Smooth muscle cell (in vitro differentiated cells): ENCODE data around the gene ZNF695. TPM values are rescaled to one million over a fixed set of nuclear protein-coding genes. Genes with fewer than 3 reads are reported as not detected.

Source experiments
- DNase-seq: peaks from one replicate; lab custom pipeline; 2025; ENCODE audit not compliant: unreplicated experiment; lab: John Stamatoyannopoulos, UW
- H2AFZ ChIP-seq: fragments of 200-600 bp; sonication (generic); 2 replicates; pipeline ENCODE4 v1.6.0; 2016; ENCODE audit warnings: antibody characterized with exemption, low read depth, mild to moderate bottlenecking
- H3F3A ChIP-seq: fragments of 200-600 bp; sonication (generic); 2 replicates; pipeline ENCODE4 v1.6.0; 2017; ENCODE audit warnings: antibody characterized with exemption, low read depth
- H3K27ac ChIP-seq: fragments of 200-600 bp; sonication (generic); 2 replicates; pipeline ENCODE4 v1.5.1; 2016; ENCODE audit warnings: low read depth, mild to moderate bottlenecking
- H3K27me3 ChIP-seq: fragments of 200-600 bp; sonication (generic); 2 replicates; pipeline ENCODE4 v1.6.1; 2016; ENCODE audit warnings: low read depth, mild to moderate bottlenecking
- H3K36me3 ChIP-seq: fragments of 200-600 bp; sonication (generic); 2 replicates; pipeline ENCODE4 v1.5.1; 2016; ENCODE audit warnings: low read depth
- H3K4me1 ChIP-seq: fragments of 200-600 bp; sonication (generic); 2 replicates; pipeline ENCODE4 v1.5.1; 2016; ENCODE audit warnings: low read depth
- H3K4me2 ChIP-seq: fragments of 200-600 bp; sonication (generic); 2 replicates; pipeline ENCODE4 v1.6.0; 2016; ENCODE audit warnings: mild to moderate bottlenecking
- H3K4me3 ChIP-seq: fragments of 200-600 bp; sonication (generic); 2 replicates; pipeline ENCODE4 v1.5.1; 2016; ENCODE audit warnings: mild to moderate bottlenecking
- H3K79me2 ChIP-seq: fragments of 200-600 bp; sonication (generic); 2 replicates; pipeline ENCODE4 v1.6.0; 2016; ENCODE audit warnings: low read depth, mild to moderate bottlenecking
- H3K9ac ChIP-seq: fragments of 200-600 bp; sonication (generic); 2 replicates; pipeline ENCODE4 v1.6.0; 2016; ENCODE audit warnings: low read depth
- H3K9me3 ChIP-seq: fragments of 200-600 bp; sonication (generic); replicated peaks from 2 replicates; pipeline ENCODE4 v1.5.1; 2016; ENCODE audit warnings: low read depth
- H4K20me1 ChIP-seq: fragments of 200-600 bp; sonication (generic); 2 replicates; pipeline ENCODE4 v1.6.0; 2016; ENCODE audit warnings: low read depth
- CTCF ChIP-seq: fragments of 200-600 bp; sonication (generic); IDR thresholded peaks from 2 replicates; pipeline ENCODE4 v1.5.1; 2017; ENCODE audit warnings: borderline replicate concordance, mild to moderate bottlenecking, antibody characterized with exemption; ENCODE audit not compliant: insufficient read depth, poor library complexity, severe bottlenecking
- WGBS: methylation state at CpG from one replicate; pipeline ENCODE4 v1.1.7; 2016; ENCODE audit warnings: low lambda C conversion rate; 5-methylcytosine and 5-hydroxymethylcytosine counted together
- polyA plus RNA-seq: library from polyadenylated mRNA; unstranded; fragments of >200 nt; fragmentation: Nextera tagmentation; extraction: Ambion mirVana; gene quantifications from 2 replicates; pipeline ENCODE4 v1.2.1, GENCODE V29; 2016
- total RNA-seq: library from RNA; depleted of rRNA; stranded (reverse); fragments of >200 nt; gene quantifications from 2 replicates; pipeline ENCODE4 v1.2.3, GENCODE V29; 2014

The ZNF695 gene
- total and polyA plus RNA-seq, 2 experiments from 2014 or later, result 0.54 to 2.7 TPM

DNA sequence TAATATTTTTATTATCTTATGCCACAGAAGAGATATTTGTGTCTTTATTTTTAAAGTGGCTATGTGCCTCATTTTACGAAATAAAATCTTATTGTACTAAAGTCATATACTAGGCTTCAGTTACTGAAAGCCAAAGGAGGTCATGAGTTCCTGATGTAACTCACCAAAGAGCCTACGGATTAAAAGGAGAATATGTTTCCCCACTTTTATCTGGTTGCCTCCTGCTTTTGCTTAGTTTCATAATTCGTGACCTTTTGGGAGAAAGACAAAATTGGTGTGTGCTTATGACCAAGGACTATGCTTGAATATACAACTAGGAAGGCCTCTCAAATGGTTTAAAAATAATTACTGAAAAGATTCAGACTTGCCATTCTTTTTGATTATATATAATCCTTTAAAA lies 57.9 kb downstream of the ZNF695 start:
- 92% methylated on average over 3 of the region's 3 CpGs for WGBS
- Histone ChIP-seq H3K27me3 (no peaks in the 10 kb centered on the region), H2AFZ (no peak overlapping the region), H3K4me3 (no peak overlapping the region), H3K27ac (no peak overlapping the region), H3K4me1 (no peaks in the 10 kb centered on the region), H3K9ac (no peak overlapping the region), H3F3A (no peaks in the 10 kb centered on the region), H3K4me2 (no peak overlapping the region), H3K9me3 (no peaks in the 10 kb centered on the region), H4K20me1 (no peaks in the 10 kb centered on the region), H3K79me2 (no peaks in the 10 kb centered on the region), H3K36me3 (no peaks in the 10 kb centered on the region)
- TF ChIP-seq CTCF, result no peak
- DNase-seq, result no peak

- Histone ChIP-seq H3K4me1 (no peaks in the 10 kb centered on the region), H3K79me2 (no peaks in the 10 kb centered on the region), H2AFZ (no peak overlapping the region), H3K36me3 (no peaks in the 10 kb centered on the region), H3K27me3 (no peaks in the 10 kb centered on the region), H3F3A (no peaks in the 10 kb centered on the region), H3K4me2 (no peak overlapping the region), H4K20me1 (no peaks in the 10 kb centered on the region), H3K9ac (no peak overlapping the region), H3K9me3 (no peaks in the 10 kb centered on the region), H3K27ac (no peak overlapping the region), H3K4me3 (no peak overlapping the region)
- TF ChIP-seq CTCF, result no peak
- DNase-seq, result no peak
- WGBS, result 65% methylated on average over 7 of the region's 7 CpGs
Observed at GRCh38 chr1:246947255-246947654, 60.6 kb downstream of the ZNF695 start.

DNA sequence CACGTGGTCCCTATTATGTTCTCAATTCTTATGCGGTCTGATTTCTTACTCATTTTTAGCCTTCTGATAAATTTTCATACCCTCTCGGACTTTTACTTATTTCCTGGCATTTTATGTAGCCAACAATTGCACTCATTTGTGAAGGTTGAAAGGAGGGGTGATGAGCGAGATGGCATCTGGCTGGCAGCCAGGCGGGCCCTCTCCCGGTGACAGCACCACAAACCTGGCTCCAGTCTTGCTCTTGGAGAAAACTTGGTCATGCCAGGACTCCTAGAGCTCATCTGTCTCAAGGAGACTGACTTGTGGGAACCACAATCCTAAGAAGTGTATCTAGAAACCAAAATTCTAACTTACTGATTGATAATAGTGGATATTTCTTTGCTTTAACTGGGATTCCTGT lies 61.5 kb downstream of the ZNF695 start:
- Histone ChIP-seq H3K4me2 (no peak overlapping the region), H3K79me2 (no peaks in the 10 kb centered on the region), H3F3A (no peaks in the 10 kb centered on the region), H3K9me3 (no peaks in the 10 kb centered on the region), H3K36me3 (no peaks in the 10 kb centered on the region), H3K27me3 (no peaks in the 10 kb centered on the region), H3K9ac (no peak overlapping the region), H2AFZ (no peak overlapping the region), H3K4me1 (no peaks in the 10 kb centered on the region), H3K27ac (no peak overlapping the region), H3K4me3 (no peak overlapping the region), H4K20me1 (no peaks in the 10 kb centered on the region)
- TF ChIP-seq CTCF, result no peak
- DNase-seq, result no peak
- 94% methylated on average over 6 of the region's 6 CpGs for WGBS

Other genes with a start within 250 kb of the ZNF695 start
- 34.0 and 41.2 TPM in 2 replicates for gene AHCTF1, start 76.1 kb downstream of the ZNF695 start, total RNA-seq
- gene AHCTF1, start 76.1 kb downstream of the ZNF695 start, polyA plus RNA-seq, result 7.2 and 7.3 TPM in 2 replicates
- gene ZNF670, start 70.8 kb upstream of the ZNF695 start, total RNA-seq, result 3.9 and 6.6 TPM in 2 replicates
- gene ZNF670, start 70.8 kb upstream of the ZNF695 start, polyA plus RNA-seq, result 2.8 and 4.8 TPM in 2 replicates
- 16.3 and 17.2 TPM in 2 replicates for gene ZNF669, start 96.3 kb upstream of the ZNF695 start, total RNA-seq
- gene ZNF669, start 96.3 kb upstream of the ZNF695 start, polyA plus RNA-seq, result 3.7 and 4.6 TPM in 2 replicates
- gene ZNF124, start 164.0 kb upstream of the ZNF695 start, total RNA-seq, result 47.2 and 70.3 TPM in 2 replicates
- gene ZNF124, start 164.0 kb upstream of the ZNF695 start, polyA plus RNA-seq, result 4.2 and 6.3 TPM in 2 replicates
- not detected in 2 replicates for gene VN1R5, start 248.0 kb upstream of the ZNF695 start, total RNA-seq
- gene VN1R5, start 248.0 kb upstream of the ZNF695 start, polyA plus RNA-seq, result not detected in 2 replicates